Neural progenitor cell (in vitro differentiated cells): ENCODE results near the gene SNX1.

ENCODE experiments used
- EZH2 ChIP-seq: fragments of 200-600 bp; sonication (generic); IDR thresholded peaks from 2 replicates; pipeline ENCODE4 v1.6.1; 2017; ENCODE audit warnings: antibody characterized with exemption, mild to moderate bottlenecking, moderate library complexity
- TF ChIP-seq, protein P1 (sequence below): fragments of 200-600 bp; sonication (generic); IDR thresholded peaks from 2 replicates; pipeline ENCODE4 v1.5.1; 2017; ENCODE audit warnings: antibody characterized with exemption, mild to moderate bottlenecking

DNA sequence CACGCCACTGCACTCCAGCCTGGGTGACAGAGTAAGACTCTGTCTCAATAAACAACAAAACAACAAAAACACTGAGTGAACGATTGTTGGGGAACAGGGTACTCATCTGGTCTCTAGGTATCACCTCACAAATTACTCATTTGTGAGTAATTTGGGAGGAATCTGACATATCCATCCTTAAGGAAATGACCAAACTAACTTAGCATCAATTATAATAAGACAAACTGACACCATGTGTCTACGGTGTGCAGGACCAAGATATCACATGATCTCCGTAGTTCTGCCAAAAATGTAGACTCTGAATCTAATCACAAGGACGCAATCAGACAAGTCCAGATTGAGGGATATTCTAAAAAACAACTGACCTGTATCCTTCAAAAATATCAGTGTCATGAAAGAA, 37.5 kb upstream of the SNX1 start:
- TF ChIP-seq, protein P1, sequence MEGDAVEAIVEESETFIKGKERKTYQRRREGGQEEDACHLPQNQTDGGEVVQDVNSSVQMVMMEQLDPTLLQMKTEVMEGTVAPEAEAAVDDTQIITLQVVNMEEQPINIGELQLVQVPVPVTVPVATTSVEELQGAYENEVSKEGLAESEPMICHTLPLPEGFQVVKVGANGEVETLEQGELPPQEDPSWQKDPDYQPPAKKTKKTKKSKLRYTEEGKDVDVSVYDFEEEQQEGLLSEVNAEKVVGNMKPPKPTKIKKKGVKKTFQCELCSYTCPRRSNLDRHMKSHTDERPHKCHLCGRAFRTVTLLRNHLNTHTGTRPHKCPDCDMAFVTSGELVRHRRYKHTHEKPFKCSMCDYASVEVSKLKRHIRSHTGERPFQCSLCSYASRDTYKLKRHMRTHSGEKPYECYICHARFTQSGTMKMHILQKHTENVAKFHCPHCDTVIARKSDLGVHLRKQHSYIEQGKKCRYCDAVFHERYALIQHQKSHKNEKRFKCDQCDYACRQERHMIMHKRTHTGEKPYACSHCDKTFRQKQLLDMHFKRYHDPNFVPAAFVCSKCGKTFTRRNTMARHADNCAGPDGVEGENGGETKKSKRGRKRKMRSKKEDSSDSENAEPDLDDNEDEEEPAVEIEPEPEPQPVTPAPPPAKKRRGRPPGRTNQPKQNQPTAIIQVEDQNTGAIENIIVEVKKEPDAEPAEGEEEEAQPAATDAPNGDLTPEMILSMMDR = no peak
- no peak for TF ChIP-seq EZH2
